Mesenchymal stem cell (in vitro differentiated cells and primary cell): Measurements from ENCODE around the gene AEN.

Experiments used
- DNase-seq: peaks from one replicate; pipeline ENCODE4 v3.0.0-alpha.2; 2013
- H2AFZ ChIP-seq: one replicate; pipeline ENCODE4 v1.6.1; 2013; ENCODE audit warnings: low read depth, mild to moderate bottlenecking, control low read depth, inconsistent platforms, low read length, moderate library complexity
- H2AK5ac ChIP-seq: 2 replicates; pipeline ENCODE4 v1.6.1; 2013; ENCODE audit warnings: low read length, moderate library complexity, mild to moderate bottlenecking, inconsistent platforms; ENCODE audit not compliant: severe bottlenecking
- H2BK120ac ChIP-seq: one replicate; pipeline ENCODE4 v1.6.1; 2013; ENCODE audit warnings: low read depth, mild to moderate bottlenecking, inconsistent platforms, low read length, moderate library complexity
- H2BK12ac ChIP-seq, 2 experiments: one replicate each; pipeline ENCODE4 v1.6.1; 2013; ENCODE audit warnings: inconsistent platforms in 2 of 2, low read length in 2 of 2, mild to moderate bottlenecking in 2 of 2, moderate library complexity in 2 of 2, control low read depth in 1 of 2
- H2BK15ac ChIP-seq: one replicate; pipeline ENCODE4 v1.6.1; 2013; ENCODE audit warnings: mild to moderate bottlenecking, low read depth, inconsistent platforms; ENCODE audit not compliant: poor library complexity, severe bottlenecking
- H2BK5ac ChIP-seq: 2 replicates; pipeline ENCODE4 v1.6.1; 2013; ENCODE audit warnings: low read depth, mild to moderate bottlenecking, low read length, control low read depth, inconsistent platforms; ENCODE audit not compliant: poor library complexity, severe bottlenecking
- H3K14ac ChIP-seq, 2 experiments: one replicate each; pipeline ENCODE4 v1.6.1; 2013; ENCODE audit warnings: inconsistent platforms in 2 of 2, low read length in 2 of 2, control low read depth in 1 of 2, mild to moderate bottlenecking in 1 of 2, moderate library complexity in 1 of 2
- H3K18ac ChIP-seq, 2 experiments: one replicate each; pipeline ENCODE4 v1.6.1; 2013; ENCODE audit warnings: inconsistent platforms in 2 of 2, low read length in 2 of 2, control low read depth in 1 of 2, low read depth in 1 of 2, mild to moderate bottlenecking in 1 of 2
- H3K23ac ChIP-seq, 2 experiments: one replicate each; pipeline ENCODE4 v1.6.1; 2013; ENCODE audit warnings: inconsistent platforms in 2 of 2, low read length in 2 of 2, mild to moderate bottlenecking in 2 of 2, moderate library complexity in 2 of 2, control low read depth in 1 of 2
- H3K27ac ChIP-seq: 2 replicates; pipeline ENCODE4 v1.5.1; 2013; ENCODE audit warnings: mild to moderate bottlenecking, moderate library complexity, low read length, control low read depth, inconsistent platforms; ENCODE audit not compliant: poor library complexity, severe bottlenecking
- H3K27me3 ChIP-seq, 2 experiments: 2 replicates each; pipeline versions ENCODE4 v1.6.1 to v1.7.0; 2013; ENCODE audit warnings: low read length in 2 of 2, mild to moderate bottlenecking in 2 of 2, moderate library complexity in 2 of 2, control low read depth in 1 of 2, inconsistent platforms in 1 of 2; ENCODE audit not compliant: control insufficient read depth in 1 of 2, insufficient read depth in 1 of 2
- H3K36me3 ChIP-seq, 2 experiments: 2 replicates each; pipeline versions ENCODE4 v1.6.1 to v1.7.0; 2013; ENCODE audit warnings: low read length in 2 of 2, control low read depth in 1 of 2, inconsistent platforms in 1 of 2, low read depth in 1 of 2, mild to moderate bottlenecking in 1 of 2; ENCODE audit not compliant: insufficient read depth in 2 of 2, control insufficient read depth in 1 of 2
- H3K4ac ChIP-seq, 2 experiments: one replicate each; pipeline ENCODE4 v1.6.1; 2013; ENCODE audit warnings: inconsistent platforms in 2 of 2, low read length in 2 of 2, mild to moderate bottlenecking in 2 of 2, moderate library complexity in 2 of 2, control low read depth in 1 of 2, low read depth in 1 of 2
- H3K4me1 ChIP-seq: 2 replicates; pipeline ENCODE4 v1.6.1; 2013; ENCODE audit warnings: low read depth, low read length, control low read depth; ENCODE audit not compliant: control insufficient read depth, insufficient read depth
- H3K4me2 ChIP-seq: 2 replicates; pipeline ENCODE4 v1.6.1; 2013; ENCODE audit warnings: low read length, mild to moderate bottlenecking, inconsistent platforms; ENCODE audit not compliant: poor library complexity, severe bottlenecking
- H3K4me3 ChIP-seq, 2 experiments: 2 replicates each; pipeline versions ENCODE4 v1.5.1 to v1.7.0; 2013; ENCODE audit warnings: low read length in 2 of 2, mild to moderate bottlenecking in 2 of 2, control low read depth in 1 of 2, low read depth in 1 of 2; ENCODE audit not compliant: insufficient read depth in 1 of 2
- H3K79me1 ChIP-seq: replicated peaks from 2 replicates; pipeline ENCODE4 v1.6.1; 2013; ENCODE audit warnings: mild to moderate bottlenecking, control low read depth, low read length, inconsistent platforms; ENCODE audit not compliant: poor library complexity, severe bottlenecking
- H3K9ac ChIP-seq: 2 replicates; pipeline ENCODE4 v1.7.0; 2013; ENCODE audit warnings: mild to moderate bottlenecking, low read length, moderate library complexity
- H3K9me3 ChIP-seq: 2 replicates; pipeline ENCODE4 v1.7.0; 2013; ENCODE audit warnings: mild to moderate bottlenecking, low read length; ENCODE audit not compliant: control insufficient read depth
- H4K8ac ChIP-seq: one replicate; pipeline ENCODE4 v1.6.1; 2013; ENCODE audit warnings: inconsistent platforms, mild to moderate bottlenecking, low read length, moderate library complexity
- H4K91ac ChIP-seq: one replicate; pipeline ENCODE4 v1.6.1; 2013; ENCODE audit warnings: mild to moderate bottlenecking, low read length, inconsistent platforms
- WGBS: methylation state at CpG from one replicate; pipeline ENCODE4 v1.1.7; 2013; ENCODE audit warnings: mixed read lengths; 5-methylcytosine and 5-hydroxymethylcytosine counted together

AEN gene

GRCh38 chr15:88651971-88652370 lies 30.8 kb downstream of the AEN start:
- no peak overlapping the region for H2AFZ ChIP-seq
- peaks cover 6% of the 10 kb centered on the region in 2 experiments for H3K27me3 ChIP-seq
- H3K4me2 ChIP-seq, result no peak overlapping the region
- H3K9me3 ChIP-seq, result no peaks in the 10 kb centered on the region
- H3K27ac ChIP-seq, result no peak overlapping the region
- no peak overlapping the region for H3K18ac ChIP-seq
- no peak overlapping the region for H3K14ac ChIP-seq
- no peak overlapping the region for H3K23ac ChIP-seq
- 92% methylated on average over 2 of the region's 9 CpGs for WGBS
- H2BK12ac ChIP-seq, result no peak overlapping the region
- no peaks in the 10 kb centered on the region for H3K36me3 ChIP-seq
- H3K4ac ChIP-seq, result no peak overlapping the region
- no peak overlapping the region for H3K9ac ChIP-seq
- no peak overlapping the region for H2AK5ac ChIP-seq
- no peak for DNase-seq
- H3K79me1 ChIP-seq, result no peaks in the 10 kb centered on the region
- no peak overlapping the region for H4K91ac ChIP-seq
- no peak overlapping the region for H4K8ac ChIP-seq
- H2BK120ac ChIP-seq, result no peak overlapping the region
- H2BK15ac ChIP-seq, result no peak overlapping the region
- peaks cover 11% of the 10 kb centered on the region for H3K4me1 ChIP-seq
- H2BK5ac ChIP-seq, result no peak overlapping the region
- no peak overlapping the region for H3K4me3 ChIP-seq

GRCh38 chr15:88652456-88653199 lies 31.5 kb downstream of the AEN start:
- Histone ChIP-seq H3K27me3 (peaks cover 6 to 11% of the 10 kb centered on the region in 2 experiments), H3K18ac (no peak overlapping the region), H2AK5ac (no peak overlapping the region), H2BK12ac (no peak overlapping the region), H3K4me1 (peaks cover 11% of the 10 kb centered on the region), H3K79me1 (no peaks in the 10 kb centered on the region), H3K4me2 (no peak overlapping the region), H4K91ac (no peak overlapping the region), H3K36me3 (no peaks in the 10 kb centered on the region), H2BK15ac (no peak overlapping the region), H2BK5ac (no peak overlapping the region), H3K4me3 (no peak overlapping the region), H2BK120ac (no peak overlapping the region), H3K27ac (no peak overlapping the region), H3K14ac (no peak overlapping the region), H3K9me3 (no peaks in the 10 kb centered on the region), H3K4ac (no peak overlapping the region), H3K23ac (no peak overlapping the region), H2AFZ (no peak overlapping the region), H4K8ac (no peak overlapping the region), H3K9ac (no peak overlapping the region)
- WGBS, result 77% methylated on average over 7 of the region's 8 CpGs
- no peak for DNase-seq

GRCh38 chr15:88653200-88654064 lies 32.3 kb downstream of the AEN start:
- no peak overlapping the region for H3K18ac ChIP-seq
- no peak for DNase-seq
- no peaks in the 10 kb centered on the region for H3K9me3 ChIP-seq
- peaks cover 6 to 16% of the 10 kb centered on the region in 2 experiments for H3K27me3 ChIP-seq
- H3K4me2 ChIP-seq, result no peak overlapping the region
- no peak overlapping the region for H3K27ac ChIP-seq
- H4K91ac ChIP-seq, result no peak overlapping the region
- no peak overlapping the region for H2BK12ac ChIP-seq
- no peak overlapping the region for H3K4me3 ChIP-seq
- H3K79me1 ChIP-seq, result no peaks in the 10 kb centered on the region
- no peak overlapping the region for H2AK5ac ChIP-seq
- H2BK5ac ChIP-seq, result no peak overlapping the region
- H3K36me3 ChIP-seq, result no peaks in the 10 kb centered on the region
- H3K4me1 ChIP-seq, result peaks cover 9% of the 10 kb centered on the region
- no peak overlapping the region for H2BK15ac ChIP-seq
- no peak overlapping the region for H3K23ac ChIP-seq
- H3K9ac ChIP-seq, result no peak overlapping the region
- no peak overlapping the region for H3K4ac ChIP-seq
- no peak overlapping the region for H4K8ac ChIP-seq
- 88% methylated on average over 13 of the region's 13 CpGs for WGBS
- H3K14ac ChIP-seq, result no peak overlapping the region
- no peak overlapping the region for H2AFZ ChIP-seq
- no peak overlapping the region for H2BK120ac ChIP-seq

- H3K36me3 ChIP-seq, result no peaks in the 10 kb centered on the region
- no peak for DNase-seq
- WGBS, result 87% methylated on average over 18 of the region's 18 CpGs
- H2BK5ac ChIP-seq, result no peak overlapping the region
- H2AFZ ChIP-seq, result no peak overlapping the region
- no peak overlapping the region for H2BK12ac ChIP-seq
- H3K4me1 ChIP-seq, result peaks cover 2% of the 10 kb centered on the region
- no peak overlapping the region for H3K4ac ChIP-seq
- no peaks in the 10 kb centered on the region for H3K9me3 ChIP-seq
- H3K4me3 ChIP-seq, result no peak overlapping the region
- H3K14ac ChIP-seq, result no peak overlapping the region
- no peak overlapping the region for H2BK120ac ChIP-seq
- no peak overlapping the region for H2AK5ac ChIP-seq
- no peak overlapping the region for H3K4me2 ChIP-seq
- H3K9ac ChIP-seq, result no peak overlapping the region
- H3K27ac ChIP-seq, result no peak overlapping the region
- H4K8ac ChIP-seq, result no peak overlapping the region
- no peak overlapping the region for H2BK15ac ChIP-seq
- H3K27me3 ChIP-seq, result peaks cover 8 to 20% of the 10 kb centered on the region in 2 experiments
- no peak overlapping the region for H4K91ac ChIP-seq
- no peak overlapping the region for H3K23ac ChIP-seq
- no peaks in the 10 kb centered on the region for H3K79me1 ChIP-seq
- no peak overlapping the region for H3K18ac ChIP-seq
Observed at GRCh38 chr15:88654430-88655102, 33.4 kb downstream of the AEN start.
